PC-3 (cell line): ENCODE measurements around the gene DPY19L3.

ENCODE experiments used
- EZH2 ChIP-seq: fragments of 300-600 bp; sonication (generic); IDR thresholded peaks from one replicate; pipeline ENCODE4 v1.6.1; 2017; ENCODE audit warnings: antibody characterized with exemption, mild to moderate bottlenecking, low read length; ENCODE audit not compliant: unreplicated experiment
- EZH2phosphoT487 ChIP-seq: fragments of 300-600 bp; sonication (generic); IDR thresholded peaks from 2 replicates; pipeline ENCODE4 v1.6.1; 2018; ENCODE audit warnings: mild to moderate bottlenecking, antibody characterized with exemption, low read length, borderline replicate concordance
- TF ChIP-seq, protein P1 (sequence below): fragments of 300-600 bp; sonication (generic); conservative IDR thresholded peaks from 2 replicates; pipeline ENCODE4 v1.5.1; 2017; ENCODE audit warnings: antibody characterized with exemption, low read depth, mild to moderate bottlenecking, low read length

DNA sequence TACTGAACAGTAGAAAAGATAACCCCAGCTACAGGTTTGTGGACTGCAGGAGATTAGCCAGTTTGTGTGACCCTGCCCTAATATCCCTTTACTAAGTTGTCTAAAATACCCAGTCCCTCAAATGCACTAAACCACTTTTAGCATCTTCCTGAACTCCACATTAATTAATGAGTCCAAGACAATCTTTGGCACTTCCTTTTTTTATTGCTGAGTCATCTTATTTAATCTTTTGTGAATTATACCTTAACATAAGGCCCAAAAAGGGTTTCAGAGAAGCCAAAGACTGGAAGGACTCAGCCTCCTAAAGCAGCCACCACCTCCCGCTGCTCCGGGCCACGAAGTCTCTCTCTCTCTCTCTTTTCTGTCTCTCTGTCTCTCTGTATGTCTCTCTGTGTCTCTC, 126.7 kb downstream of the DPY19L3 start:
- no peak for TF ChIP-seq EZH2phosphoT487
- TF ChIP-seq, protein P1, sequence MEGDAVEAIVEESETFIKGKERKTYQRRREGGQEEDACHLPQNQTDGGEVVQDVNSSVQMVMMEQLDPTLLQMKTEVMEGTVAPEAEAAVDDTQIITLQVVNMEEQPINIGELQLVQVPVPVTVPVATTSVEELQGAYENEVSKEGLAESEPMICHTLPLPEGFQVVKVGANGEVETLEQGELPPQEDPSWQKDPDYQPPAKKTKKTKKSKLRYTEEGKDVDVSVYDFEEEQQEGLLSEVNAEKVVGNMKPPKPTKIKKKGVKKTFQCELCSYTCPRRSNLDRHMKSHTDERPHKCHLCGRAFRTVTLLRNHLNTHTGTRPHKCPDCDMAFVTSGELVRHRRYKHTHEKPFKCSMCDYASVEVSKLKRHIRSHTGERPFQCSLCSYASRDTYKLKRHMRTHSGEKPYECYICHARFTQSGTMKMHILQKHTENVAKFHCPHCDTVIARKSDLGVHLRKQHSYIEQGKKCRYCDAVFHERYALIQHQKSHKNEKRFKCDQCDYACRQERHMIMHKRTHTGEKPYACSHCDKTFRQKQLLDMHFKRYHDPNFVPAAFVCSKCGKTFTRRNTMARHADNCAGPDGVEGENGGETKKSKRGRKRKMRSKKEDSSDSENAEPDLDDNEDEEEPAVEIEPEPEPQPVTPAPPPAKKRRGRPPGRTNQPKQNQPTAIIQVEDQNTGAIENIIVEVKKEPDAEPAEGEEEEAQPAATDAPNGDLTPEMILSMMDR = no peak
- no peak for TF ChIP-seq EZH2
